IMR-90 (cell line): ENCODE data around the gene PTPRN2. TPM values are rescaled to one million over a fixed set of nuclear protein-coding genes. Genes with fewer than 3 reads are reported as not detected.

Experiments
- ATAC-seq: fragments of 200-7000 bp; cut with Tn5 transposase; 2 replicates; pipeline ENCODE4 v1.9.1; 2020; ENCODE audit warnings: low read depth, mild to moderate bottlenecking, moderate library complexity
- BruUV-seq: library from RNA; stranded (reverse); fragments of 400-500 nt; replicated peaks from 2 replicates; lab custom pipeline; 2021; lab: Mats Ljungman, UMichigan
- CTCF ChIA-PET: fragments of 300-600 bp; formaldehyde crosslinking; extraction: SDS; loops from one replicate; lab custom pipeline; 2021; ENCODE audit warnings: antibody characterized with exemption; lab: Yijun Ruan, JAX
- POLR2A ChIA-PET: fragments of 300-600 bp; sonication (Branson Sonifier 250); formaldehyde crosslinking; loops from one replicate; lab custom pipeline; 2022; ENCODE audit warnings: antibody characterized with exemption; ENCODE audit not compliant: unreplicated experiment; lab: Charles Lee
- DNase-seq: peaks from one replicate; pipeline ENCODE4 v3.0.0; 2013
- H2AFZ ChIP-seq: replicated peaks from 2 replicates; pipeline ENCODE3; 2013; ENCODE audit warnings: low read length, mild to moderate bottlenecking; ENCODE audit not compliant: poor library complexity
- H2AK5ac ChIP-seq: 2 replicates; pipeline ENCODE4 v1.6.1; 2013; ENCODE audit warnings: low read depth, low read length, inconsistent platforms
- H2AK9ac ChIP-seq: replicated peaks from 2 replicates; pipeline ENCODE3; 2013; ENCODE audit warnings: mild to moderate bottlenecking, low read depth, low read length, moderate library complexity; ENCODE audit not compliant: poor library complexity
- H2BK120ac ChIP-seq: 2 replicates; pipeline ENCODE4 v1.6.1; 2013; ENCODE audit warnings: low read depth, low read length, inconsistent platforms
- H2BK15ac ChIP-seq: 3 replicates; pipeline ENCODE4 v1.6.1; 2013; ENCODE audit warnings: low read depth, low read length, inconsistent platforms
- H2BK20ac ChIP-seq: 2 replicates; pipeline ENCODE4 v1.6.1; 2013; ENCODE audit warnings: low read depth, mild to moderate bottlenecking, inconsistent platforms, low read length, moderate library complexity
- H2BK5ac ChIP-seq: 2 replicates; pipeline ENCODE4 v1.6.1; 2013; ENCODE audit warnings: mild to moderate bottlenecking, low read depth, low read length, inconsistent platforms; ENCODE audit not compliant: poor library complexity, severe bottlenecking
- H3K14ac ChIP-seq: replicated peaks from 2 replicates; pipeline ENCODE4 v1.6.1; 2013; ENCODE audit warnings: low read depth, low read length, inconsistent platforms
- H3K18ac ChIP-seq: 2 replicates; pipeline ENCODE4 v1.6.1; 2013; ENCODE audit warnings: low read depth, low read length, control low read depth
- H3K23ac ChIP-seq: 2 replicates; pipeline ENCODE4 v1.6.1; 2013; ENCODE audit warnings: low read depth, low read length, inconsistent platforms
- H3K27ac ChIP-seq: 2 replicates; pipeline ENCODE4 v1.5.1; 2013; ENCODE audit warnings: mild to moderate bottlenecking, control low read depth, low read length; ENCODE audit not compliant: insufficient read depth
- H3K27me3 ChIP-seq: 2 replicates; pipeline ENCODE4 v1.6.1; 2013; ENCODE audit warnings: low read length; ENCODE audit not compliant: control insufficient read depth, insufficient read depth
- H3K36me3 ChIP-seq: 2 replicates; pipeline ENCODE4 v1.6.1; 2013; ENCODE audit warnings: low read length, mixed read lengths; ENCODE audit not compliant: control insufficient read depth, insufficient read depth
- H3K4ac ChIP-seq: 2 replicates; pipeline ENCODE4 v1.6.1; 2013; ENCODE audit warnings: low read depth, low read length, inconsistent platforms
- H3K4me1 ChIP-seq: 2 replicates; pipeline ENCODE4 v1.6.1; 2013; ENCODE audit warnings: low read length, mixed read lengths; ENCODE audit not compliant: control insufficient read depth, insufficient read depth
- H3K4me2 ChIP-seq: 2 replicates; pipeline ENCODE4 v1.6.1; 2013; ENCODE audit warnings: low read depth, mild to moderate bottlenecking, control low read depth, low read length, moderate library complexity
- H3K4me3 ChIP-seq: 2 replicates; pipeline ENCODE4 v1.5.1; 2013; ENCODE audit warnings: low read depth, mild to moderate bottlenecking, control low read depth, low read length, moderate library complexity; ENCODE audit not compliant: insufficient read depth
- H3K56ac ChIP-seq: 2 replicates; pipeline ENCODE4 v1.6.1; 2013; ENCODE audit warnings: low read length, inconsistent platforms; ENCODE audit not compliant: insufficient read depth; ENCODE audit errors: extremely low read depth
- H3K79me1 ChIP-seq, 2 experiments: 2 replicates each; pipeline ENCODE4 v1.6.1; 2013; ENCODE audit warnings: low read length in 2 of 2, inconsistent platforms in 1 of 2, low read depth in 1 of 2
- H3K9ac ChIP-seq: 2 replicates; pipeline ENCODE4 v1.6.1; 2013; ENCODE audit warnings: low read depth, low read length, control low read depth
- H3K9me1 ChIP-seq: 2 replicates; pipeline ENCODE4 v1.6.1; 2013; ENCODE audit warnings: low read length, inconsistent platforms; ENCODE audit not compliant: insufficient read depth
- H3K9me3 ChIP-seq: 2 replicates; pipeline ENCODE4 v1.6.1; 2013; ENCODE audit warnings: low read length; ENCODE audit not compliant: control insufficient read depth, insufficient read depth
- H4K20me1 ChIP-seq: 2 replicates; pipeline ENCODE4 v1.6.1; 2013; ENCODE audit warnings: low read length, inconsistent platforms; ENCODE audit not compliant: insufficient read depth
- H4K5ac ChIP-seq: 2 replicates; pipeline ENCODE4 v1.6.1; 2013; ENCODE audit warnings: mild to moderate bottlenecking, low read depth, low read length, control low read depth
- H4K8ac ChIP-seq, 2 experiments: 2 replicates each; pipeline ENCODE4 v1.6.1; 2013; ENCODE audit warnings: low read depth in 2 of 2, low read length in 2 of 2, control low read depth in 1 of 2, inconsistent platforms in 1 of 2
- H4K91ac ChIP-seq: 2 replicates; pipeline ENCODE4 v1.6.1; 2013; ENCODE audit warnings: low read depth, low read length, inconsistent platforms; ENCODE audit not compliant: insufficient read depth
- BHLHE40 ChIP-seq: fragments of 150-350 bp; IDR thresholded peaks from 2 replicates; pipeline ENCODE4 v1.6.1; 2016; ENCODE audit warnings: mild to moderate bottlenecking, low read depth, low read length
- CEBPB ChIP-seq: IDR thresholded peaks from 2 replicates; pipeline ENCODE4 v1.6.1; 2012; ENCODE audit warnings: low read depth, low read length, improper control_type of control experiment
- CHD1 ChIP-seq: IDR thresholded peaks from 2 replicates; pipeline ENCODE4 v1.6.1; 2012; ENCODE audit warnings: low read depth, low read length, improper control_type of control experiment
- FOS ChIP-seq: fragments of 150-350 bp; IDR thresholded peaks from 2 replicates; pipeline ENCODE4 v1.6.1; 2016; ENCODE audit warnings: low read depth, low read length
- MAFK ChIP-seq: IDR thresholded peaks from 2 replicates; pipeline ENCODE4 v1.6.1; 2012; ENCODE audit warnings: low read depth, low read length, improper control_type of control experiment
- MAZ ChIP-seq: IDR thresholded peaks from 2 replicates; pipeline ENCODE4 v1.6.1; 2012; ENCODE audit warnings: low read depth, mild to moderate bottlenecking, low read length, improper control_type of control experiment, moderate library complexity, borderline replicate concordance
- MXI1 ChIP-seq: IDR thresholded peaks from 2 replicates; pipeline ENCODE4 v1.6.1; 2012; ENCODE audit warnings: low read depth, mild to moderate bottlenecking, low read length, moderate library complexity, borderline replicate concordance
- NFE2L2 ChIP-seq: fragments of 150-350 bp; IDR thresholded peaks from 2 replicates; pipeline ENCODE4 v1.6.1; 2016; ENCODE audit warnings: low read depth, mild to moderate bottlenecking, low read length
- POLR2A ChIP-seq: IDR thresholded peaks from 2 replicates; pipeline ENCODE4 v1.6.1; 2012; ENCODE audit warnings: mild to moderate bottlenecking, low read depth, low read length
- RAD21 ChIP-seq: IDR thresholded peaks from 2 replicates; pipeline ENCODE4 v1.6.1; 2012; ENCODE audit warnings: low read length, improper control_type of control experiment
- RCOR1 ChIP-seq: IDR thresholded peaks from 2 replicates; pipeline ENCODE4 v1.6.1; 2012; ENCODE audit warnings: mild to moderate bottlenecking, low read length, improper control_type of control experiment; ENCODE audit not compliant: insufficient replicate concordance
- RFX5 ChIP-seq: IDR thresholded peaks from 2 replicates; pipeline ENCODE4 v1.8.0; 2012; ENCODE audit warnings: low read depth, mild to moderate bottlenecking, low read length, moderate library complexity
- SMC3 ChIP-seq: fragments of 150-350 bp; IDR thresholded peaks from 2 replicates; pipeline ENCODE4 v1.6.1; 2016; ENCODE audit warnings: low read depth, mild to moderate bottlenecking, antibody characterized with exemption, low read length, moderate library complexity
- WGBS, 2 experiments: methylation state at CpG; one replicate each; pipeline versions ENCODE4 v1.1.5 to v1.1.7; 2013; ENCODE audit warnings: missing lambda C conversion rate in 2 of 2; ENCODE audit not compliant: insufficient read length in 1 of 2; ENCODE audit errors: extremely low coverage in 2 of 2; 5-methylcytosine and 5-hydroxymethylcytosine counted together
- dilution Hi-C: fragments of 300-500 bp; cut with HindIII; formaldehyde crosslinking; loops from one replicate; pipeline ENCODE4 v1.14.3; 2018; ENCODE audit warnings: low sequenced_read_pairs; ENCODE audit not compliant: unreplicated experiment
- in situ Hi-C: fragments of 300-500 bp; cut with MboI; formaldehyde crosslinking; loops from 3 replicates; pipeline ENCODE4 v1.14.3; 2019; ENCODE audit warnings: low sequenced_read_pairs, inconsistent platforms, mixed read lengths
- intact Hi-C: fragments of 100-400 bp; cut with micrococcal nuclease; formaldehyde crosslinking; loops from 2 replicates; pipeline ENCODE4 v1.10.0; 2022
- polyA plus RNA-seq, 3 experiments: library from polyadenylated mRNA; depleted of rRNA; stranded (reverse); fragments of >200 nt; gene quantifications; 2 replicates each; pipeline ENCODE4 v1.2.3, GENCODE V29; 2012; ENCODE audit warnings: low replicate concordance in 1 of 3
- total RNA-seq: library from RNA; depleted of rRNA; stranded (reverse); fragments of >200 nt; gene quantifications from 2 replicates; pipeline ENCODE4 v1.2.3, GENCODE V29; 2012
- TF ChIP-seq, protein P1 (sequence below): fragments of 150-350 bp; IDR thresholded peaks from 2 replicates; pipeline ENCODE4 v1.6.1; 2017; ENCODE audit warnings: mild to moderate bottlenecking, antibody characterized with exemption, low read length, low read depth
- TF ChIP-seq, protein P2 (sequence below): conservative IDR thresholded peaks from 2 replicates; pipeline ENCODE4 v1.5.1; 2012; ENCODE audit warnings: mild to moderate bottlenecking, low read depth, low read length, improper control_type of control experiment
- TF ChIP-seq, protein P3 (sequence below): fragments of 150-350 bp; IDR thresholded peaks from 2 replicates; pipeline ENCODE4 v1.6.1; 2016; ENCODE audit warnings: low read depth, mild to moderate bottlenecking, low read length, moderate library complexity, borderline replicate concordance

The PTPRN2 gene
- total and polyA plus RNA-seq, 2 of the 4 experiments (the other 2 are of a cell fraction): 0.03 TPM; not detected in 1

DNA sequence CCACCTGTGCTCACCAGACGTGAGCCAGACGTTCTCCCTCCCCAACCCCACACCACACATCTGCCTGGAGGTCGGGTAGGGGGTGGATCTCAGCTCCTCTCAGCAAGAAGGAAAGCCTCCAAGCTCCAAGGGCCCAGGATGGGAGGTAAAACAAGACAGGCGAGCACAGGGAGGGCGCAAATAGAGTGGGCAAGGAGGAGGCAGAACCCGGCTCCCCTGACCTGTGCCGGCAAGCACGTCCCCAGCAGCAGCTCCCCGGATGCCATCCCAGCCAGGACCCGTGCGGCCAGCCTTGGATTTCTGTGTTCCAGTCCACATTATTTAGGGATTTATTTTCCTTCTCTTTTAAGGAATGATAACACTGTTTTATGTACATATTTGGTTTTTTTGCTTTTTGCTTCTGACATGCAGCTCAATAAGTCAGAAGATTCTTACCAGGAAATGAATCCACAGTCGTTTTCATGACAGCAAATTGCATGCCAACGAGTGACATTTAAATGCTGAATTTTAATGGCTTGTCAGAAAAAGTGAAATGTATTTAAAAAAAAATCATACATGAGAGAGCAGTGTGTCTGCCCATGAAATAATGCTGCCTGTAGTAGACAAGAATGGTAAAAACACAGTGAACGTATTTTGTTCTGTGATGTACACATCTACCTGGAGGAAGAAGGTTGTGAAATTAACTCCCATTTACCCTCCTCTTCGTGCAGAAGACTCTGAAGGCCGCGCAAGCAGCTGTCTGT is 276.5 kb downstream of the PTPRN2 start:
- H3K9ac ChIP-seq: no peak overlapping the region
- H3K27ac ChIP-seq: no peak overlapping the region
- no peaks in the 10 kb centered on the region for H3K79me1 ChIP-seq
- H4K91ac ChIP-seq: no peak overlapping the region
- H3K9me1 ChIP-seq: no peaks in the 10 kb centered on the region
- ChIA-PET CTCF (no interaction called here), POLR2A (no interaction called here)
- H3K18ac ChIP-seq: no peak overlapping the region
- DNase-seq (no peak), ATAC-seq (no peak)
- no peak overlapping the region for H2AK9ac ChIP-seq
- no peak overlapping the region for H2BK15ac ChIP-seq
- H2BK5ac ChIP-seq: no peak overlapping the region
- H2BK20ac ChIP-seq: no peak overlapping the region
- no TSS peak for BruUV-seq
- in situ Hi-C loops (no loop called here), intact Hi-C loops (no loop called here), dilution Hi-C loops (no loop called here)
- H3K14ac ChIP-seq: no peak overlapping the region
- H3K4me2 ChIP-seq: no peak overlapping the region
- H2AFZ ChIP-seq: no peak overlapping the region
- no peak overlapping the region for H2BK120ac ChIP-seq
- TF ChIP-seq MAFK (no peak), SMC3 (no peak), MAZ (no peak), RAD21 (no peak), FOS (no peak), POLR2A (no peak), RFX5 (no peak), NFE2L2 (no peak), RCOR1 (no peak), CEBPB (no peak), CHD1 (no peak), BHLHE40 (no peak), MXI1 (no peak)
- TF ChIP-seq, protein P1, sequence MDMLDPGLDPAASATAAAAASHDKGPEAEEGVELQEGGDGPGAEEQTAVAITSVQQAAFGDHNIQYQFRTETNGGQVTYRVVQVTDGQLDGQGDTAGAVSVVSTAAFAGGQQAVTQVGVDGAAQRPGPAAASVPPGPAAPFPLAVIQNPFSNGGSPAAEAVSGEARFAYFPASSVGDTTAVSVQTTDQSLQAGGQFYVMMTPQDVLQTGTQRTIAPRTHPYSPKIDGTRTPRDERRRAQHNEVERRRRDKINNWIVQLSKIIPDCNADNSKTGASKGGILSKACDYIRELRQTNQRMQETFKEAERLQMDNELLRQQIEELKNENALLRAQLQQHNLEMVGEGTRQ: no peak
- TF ChIP-seq, protein P2, sequence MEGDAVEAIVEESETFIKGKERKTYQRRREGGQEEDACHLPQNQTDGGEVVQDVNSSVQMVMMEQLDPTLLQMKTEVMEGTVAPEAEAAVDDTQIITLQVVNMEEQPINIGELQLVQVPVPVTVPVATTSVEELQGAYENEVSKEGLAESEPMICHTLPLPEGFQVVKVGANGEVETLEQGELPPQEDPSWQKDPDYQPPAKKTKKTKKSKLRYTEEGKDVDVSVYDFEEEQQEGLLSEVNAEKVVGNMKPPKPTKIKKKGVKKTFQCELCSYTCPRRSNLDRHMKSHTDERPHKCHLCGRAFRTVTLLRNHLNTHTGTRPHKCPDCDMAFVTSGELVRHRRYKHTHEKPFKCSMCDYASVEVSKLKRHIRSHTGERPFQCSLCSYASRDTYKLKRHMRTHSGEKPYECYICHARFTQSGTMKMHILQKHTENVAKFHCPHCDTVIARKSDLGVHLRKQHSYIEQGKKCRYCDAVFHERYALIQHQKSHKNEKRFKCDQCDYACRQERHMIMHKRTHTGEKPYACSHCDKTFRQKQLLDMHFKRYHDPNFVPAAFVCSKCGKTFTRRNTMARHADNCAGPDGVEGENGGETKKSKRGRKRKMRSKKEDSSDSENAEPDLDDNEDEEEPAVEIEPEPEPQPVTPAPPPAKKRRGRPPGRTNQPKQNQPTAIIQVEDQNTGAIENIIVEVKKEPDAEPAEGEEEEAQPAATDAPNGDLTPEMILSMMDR: no peak
- TF ChIP-seq, protein P3, sequence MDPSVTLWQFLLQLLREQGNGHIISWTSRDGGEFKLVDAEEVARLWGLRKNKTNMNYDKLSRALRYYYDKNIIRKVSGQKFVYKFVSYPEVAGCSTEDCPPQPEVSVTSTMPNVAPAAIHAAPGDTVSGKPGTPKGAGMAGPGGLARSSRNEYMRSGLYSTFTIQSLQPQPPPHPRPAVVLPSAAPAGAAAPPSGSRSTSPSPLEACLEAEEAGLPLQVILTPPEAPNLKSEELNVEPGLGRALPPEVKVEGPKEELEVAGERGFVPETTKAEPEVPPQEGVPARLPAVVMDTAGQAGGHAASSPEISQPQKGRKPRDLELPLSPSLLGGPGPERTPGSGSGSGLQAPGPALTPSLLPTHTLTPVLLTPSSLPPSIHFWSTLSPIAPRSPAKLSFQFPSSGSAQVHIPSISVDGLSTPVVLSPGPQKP: no peak
- H3K4ac ChIP-seq: no peak overlapping the region
- no peaks in the 10 kb centered on the region for H3K36me3 ChIP-seq
- no peaks in the 10 kb centered on the region for H4K20me1 ChIP-seq
- no peaks in the 10 kb centered on the region for H3K4me1 ChIP-seq
- peaks cover 55% of the 10 kb centered on the region for H3K9me3 ChIP-seq
- no peak overlapping the region for H3K56ac ChIP-seq
- no peak overlapping the region for H2AK5ac ChIP-seq
- 40% methylated on average over 1 of the region's 17 CpGs; no CpG with 5 or more reads in 1 of the 2 experiments for WGBS, 2 experiments
- H4K8ac ChIP-seq: no peak overlapping the region
- no peak overlapping the region for H4K5ac ChIP-seq
- H3K23ac ChIP-seq: no peak overlapping the region
- no peaks in the 10 kb centered on the region for H3K27me3 ChIP-seq
- H3K4me3 ChIP-seq: no peak overlapping the region
